H1 (cell line): ENCODE measurements around the gene RAB5A. TPM values are rescaled to one million over a fixed set of nuclear protein-coding genes. Genes with fewer than 3 reads are reported as not detected.

ENCODE experiments used
- CTCF ChIA-PET: fragments of 300-600 bp; sonication (Branson Sonifier 250); formaldehyde crosslinking; loops from one replicate; lab custom pipeline; 2021; ENCODE audit not compliant: partially characterized antibody; lab: Charles Lee
- POLR2A ChIA-PET: fragments of 300-600 bp; sonication (Branson Sonifier 250); formaldehyde crosslinking; loops from one replicate; lab custom pipeline; 2021; ENCODE audit warnings: inconsistent platforms; ENCODE audit not compliant: partially characterized antibody; lab: Charles Lee
- DNase-seq, 2 experiments: peaks; one replicate each; pipeline versions ENCODE4 v3.0.0 to v3.0.0-alpha.2; 2010 to 2022; ENCODE audit warnings: low spot score in 2 of 2, low read depth in 1 of 2, mixed read lengths in 1 of 2
- FAIRE-seq: peaks from 2 replicates; lab custom pipeline; 2011; peaks lifted over from hg19 to GRCh38; lab: Jason Lieb, UNC
- H2AFZ ChIP-seq: 2 replicates; pipeline ENCODE4 v1.8.1; 2012; ENCODE audit warnings: low read length, inconsistent platforms
- H2AK5ac ChIP-seq: 2 replicates; pipeline ENCODE4 v1.6.1; 2013; ENCODE audit warnings: low read depth, low read length
- H2BK120ac ChIP-seq: replicated peaks from 2 replicates; pipeline ENCODE3; 2013; ENCODE audit warnings: low read depth, low read length, inconsistent platforms
- H2BK12ac ChIP-seq: 2 replicates; pipeline ENCODE4 v1.6.1; 2013; ENCODE audit warnings: low read depth, low read length
- H2BK15ac ChIP-seq: 2 replicates; pipeline ENCODE4 v1.6.1; 2013; ENCODE audit warnings: low read length
- H2BK20ac ChIP-seq: 2 replicates; pipeline ENCODE4 v1.6.1; 2013; ENCODE audit warnings: low read length
- H2BK5ac ChIP-seq: 2 replicates; pipeline ENCODE4 v1.6.1; 2013; ENCODE audit warnings: low read depth, low read length
- H3K14ac ChIP-seq: 2 replicates; pipeline ENCODE4 v1.6.1; 2013; ENCODE audit warnings: inconsistent platforms; ENCODE audit not compliant: insufficient read length
- H3K18ac ChIP-seq: 2 replicates; pipeline ENCODE4 v1.6.1; 2013; ENCODE audit warnings: low read length; ENCODE audit errors: extremely low read depth
- H3K23ac ChIP-seq: 2 replicates; pipeline ENCODE4 v1.6.1; 2013; ENCODE audit warnings: inconsistent platforms; ENCODE audit not compliant: insufficient read length
- H3K23me2 ChIP-seq: 2 replicates; pipeline ENCODE4 v1.6.1; 2013; ENCODE audit warnings: low read depth, low read length
- H3K27ac ChIP-seq: 2 replicates; pipeline ENCODE4 v1.6.1; 2011; ENCODE audit warnings: low read depth, low read length, inconsistent platforms
- H3K27me3 ChIP-seq, 4 experiments: replicated peaks in 1 of 4; 1 replicate in 1 of 4; 2 replicates in 3 of 4; pipeline versions ENCODE4 v1.6.1 to v1.8.1; 2011 to 2013; ENCODE audit warnings: low read length in 3 of 4, mild to moderate bottlenecking in 3 of 4, inconsistent platforms in 2 of 4, mixed read lengths in 2 of 4, moderate library complexity in 1 of 4; ENCODE audit not compliant: control insufficient read depth in 3 of 4, insufficient read depth in 3 of 4; ENCODE audit errors: extremely low read depth in 1 of 4
- H3K36me3 ChIP-seq, 4 experiments: 2 replicates each; pipeline versions ENCODE4 v1.6.1 to v1.8.1; 2011 to 2013; ENCODE audit warnings: mild to moderate bottlenecking in 4 of 4, low read length in 3 of 4, moderate library complexity in 2 of 4, control low read depth in 1 of 4, inconsistent platforms in 1 of 4; ENCODE audit not compliant: insufficient read depth in 4 of 4, control insufficient read depth in 2 of 4
- H3K4ac ChIP-seq: replicated peaks from 2 replicates; pipeline ENCODE3; 2013; ENCODE audit warnings: low read length, low read depth, mixed read lengths, inconsistent platforms; ENCODE audit not compliant: insufficient read length
- H3K4me1 ChIP-seq, 4 experiments: replicated peaks in 1 of 4; 1 replicate in 1 of 4; 2 replicates in 3 of 4; pipeline versions ENCODE4 v1.6.1 to v1.8.1; 2011 to 2013; ENCODE audit warnings: low read length in 3 of 4, inconsistent platforms in 2 of 4, mixed read lengths in 1 of 4; ENCODE audit not compliant: insufficient read depth in 4 of 4, control insufficient read depth in 3 of 4
- H3K4me2 ChIP-seq, 2 experiments: 2 replicates each; pipeline versions ENCODE4 v1.6.1 to v1.8.1; 2011 to 2013; ENCODE audit warnings: low read depth in 2 of 2, low read length in 2 of 2, control low read depth in 1 of 2, inconsistent platforms in 1 of 2, mild to moderate bottlenecking in 1 of 2; ENCODE audit not compliant: insufficient read depth in 1 of 2
- H3K4me3 ChIP-seq, 4 experiments: fragments of 200-600, 300-600 bp in 1 of 4; sonication (generic), shearing (Covaris generic), sonication (Bioruptor Twin) in 1 of 4; 2 replicates each; pipeline versions ENCODE4 v1.5.1 to v1.8.1; 2011 to 2016; ENCODE audit warnings: low read length in 4 of 4, low read depth in 3 of 4, control low read depth in 2 of 4, inconsistent platforms in 2 of 4, mild to moderate bottlenecking in 2 of 4, mixed read lengths in 1 of 4, moderate library complexity in 1 of 4; ENCODE audit not compliant: insufficient read depth in 2 of 4; ENCODE audit errors: extremely low read depth in 1 of 4
- H3K56ac ChIP-seq: replicated peaks from 2 replicates; pipeline ENCODE3; 2013; ENCODE audit warnings: low read depth, mild to moderate bottlenecking, mixed read lengths, low read length, inconsistent platforms; ENCODE audit not compliant: insufficient read length
- H3K79me1 ChIP-seq: 2 replicates; pipeline ENCODE4 v1.6.1; 2013; ENCODE audit warnings: low read depth, low read length, control low read depth
- H3K79me2 ChIP-seq, 2 experiments: 2 replicates each; pipeline versions ENCODE4 v1.6.1 to v1.8.1; 2012 to 2013; ENCODE audit warnings: low read length in 2 of 2, mild to moderate bottlenecking in 2 of 2, inconsistent platforms in 1 of 2; ENCODE audit not compliant: insufficient read depth in 2 of 2, control insufficient read depth in 1 of 2
- H3K9ac ChIP-seq, 4 experiments: replicated peaks in 1 of 4; 1 replicate in 1 of 4; 2 replicates in 3 of 4; pipeline versions ENCODE4 v1.6.1 to v1.8.1; 2011 to 2013; ENCODE audit warnings: low read depth in 3 of 4, low read length in 3 of 4, control low read depth in 2 of 4, mild to moderate bottlenecking in 2 of 4, moderate library complexity in 2 of 4, inconsistent platforms in 1 of 4; ENCODE audit errors: extremely low read depth in 1 of 4
- H3K9me3 ChIP-seq, 2 experiments: 2 replicates each; pipeline versions ENCODE4 v1.6.1 to v1.8.1; 2012 to 2013; ENCODE audit warnings: mild to moderate bottlenecking in 2 of 2, moderate library complexity in 2 of 2, control low read depth in 1 of 2, inconsistent platforms in 1 of 2, low read depth in 1 of 2, low read length in 1 of 2, mixed read lengths in 1 of 2; ENCODE audit not compliant: insufficient read depth in 2 of 2
- H4K20me1 ChIP-seq, 2 experiments: replicated peaks in 1 of 2; 2 replicates each; pipeline versions ENCODE3 to v1.8.1; 2011 to 2013; ENCODE audit warnings: inconsistent platforms in 2 of 2, low read length in 2 of 2, mild to moderate bottlenecking in 1 of 2; ENCODE audit not compliant: insufficient read depth in 2 of 2, control insufficient read depth in 1 of 2
- H4K5ac ChIP-seq: 2 replicates; pipeline ENCODE4 v1.6.1; 2013; ENCODE audit warnings: low read length, low read depth, mixed read lengths, inconsistent platforms; ENCODE audit not compliant: insufficient read length
- H4K8ac ChIP-seq: 2 replicates; pipeline ENCODE4 v1.8.0; 2013; ENCODE audit warnings: mild to moderate bottlenecking, moderate library complexity, low read length, inconsistent platforms; ENCODE audit not compliant: insufficient read depth; ENCODE audit errors: extremely low read depth
- H4K91ac ChIP-seq: replicated peaks from 2 replicates; pipeline ENCODE3; 2013; ENCODE audit warnings: low read length, mixed read lengths, inconsistent platforms; ENCODE audit not compliant: insufficient read length
- BACH1 ChIP-seq: IDR thresholded peaks from 2 replicates; pipeline ENCODE4 v1.6.1; 2012; ENCODE audit warnings: low read length, improper control_type of control experiment
- CEBPB ChIP-seq: IDR thresholded peaks from 2 replicates; pipeline ENCODE4 v1.6.1; 2012; ENCODE audit warnings: low read depth, low read length
- CHD2 ChIP-seq: IDR thresholded peaks from 2 replicates; pipeline ENCODE4 v1.6.1; 2012; ENCODE audit warnings: low read length, improper control_type of control experiment
- CTBP2 ChIP-seq: IDR thresholded peaks from 2 replicates; pipeline ENCODE4 v1.7.0; 2011; ENCODE audit warnings: borderline replicate concordance, mild to moderate bottlenecking, moderate library complexity, mixed read lengths, low read length; ENCODE audit not compliant: insufficient read depth, insufficient read length
- CTCF ChIP-seq, 3 experiments: IDR thresholded peaks; 1 replicate in 2 of 3; 2 replicates in 1 of 3; pipeline versions ENCODE4 v1.5.1 to v1.6.1; 2011; ENCODE audit warnings: low read length in 3 of 3, mild to moderate bottlenecking in 3 of 3, inconsistent platforms in 2 of 3, low read depth in 1 of 3, moderate library complexity in 1 of 3; ENCODE audit not compliant: insufficient read depth in 1 of 3; ENCODE audit errors: control extremely low read depth in 1 of 3
- JUND ChIP-seq: IDR thresholded peaks from 2 replicates; pipeline ENCODE4 v1.6.1; 2011; ENCODE audit warnings: mild to moderate bottlenecking, improper control_type of control experiment, low read length
- RNF2 ChIP-seq: fragments of 200-900, 300-1000 bp; sonication (generic); IDR thresholded peaks from 2 replicates; pipeline ENCODE4 v1.7.1; 2016; ENCODE audit warnings: borderline replicate concordance, low read depth, mild to moderate bottlenecking, antibody characterized with exemption, low read length; ENCODE audit not compliant: poor library complexity, severe bottlenecking; ENCODE audit errors: missing control alignments
- SIN3A ChIP-seq, 2 experiments: IDR thresholded peaks in 1 of 2; conservative IDR thresholded peaks in 1 of 2; 2 replicates each; pipeline ENCODE4 v1.6.1; 2011 to 2012; ENCODE audit warnings: low read length in 2 of 2, improper control_type of control experiment in 1 of 2, low read depth in 1 of 2, mild to moderate bottlenecking in 1 of 2
- SP1 ChIP-seq: IDR thresholded peaks from 2 replicates; pipeline ENCODE4 v1.6.1; 2011; ENCODE audit warnings: low read depth, low read length
- SP2 ChIP-seq: IDR thresholded peaks from 2 replicates; pipeline ENCODE4 v1.6.1; 2012; ENCODE audit warnings: mild to moderate bottlenecking, low read length, inconsistent platforms
- WGBS, 2 experiments: shearing (Covaris generic) in 1 of 2; methylation state at CpG; one replicate each; pipeline versions ENCODE4 v1.1.6 to v1.1.7; 2013 to 2015; ENCODE audit warnings: low lambda C conversion rate in 2 of 2, mixed read lengths in 2 of 2, inconsistent platforms in 1 of 2, low coverage in 1 of 2, missing lambda C conversion rate in 1 of 2; ENCODE audit not compliant: insufficient replicate concordance in 2 of 2, insufficient coverage in 1 of 2, insufficient read length in 1 of 2; ENCODE audit errors: extremely low coverage in 1 of 2, missing lambda C conversion rate in 1 of 2; 5-methylcytosine and 5-hydroxymethylcytosine counted together
- polyA plus RNA-seq, 7 experiments: library from polyadenylated mRNA; depleted of rRNA in 3 of 7; stranded (reverse) in 5 of 7; unstranded in 2 of 7; fragments of >200 nt in 5 of 7; fragments of 200-250 nt in 2 of 7; gene quantifications; 1 replicate in 5 of 7; 2 replicates in 1 of 7; 4 replicates in 1 of 7; pipeline versions ENCODE4 v1.2.1 to v1.2.3, GENCODE V29; 2011 to 2013; ENCODE audit warnings: missing spikeins in 2 of 7, mixed read lengths in 2 of 7
- total RNA-seq: library from RNA; stranded (reverse); fragmentation: NEBNext Ultra II Directional; extraction: Animal tissue kit (Norgen Biotek cat#: 25700); gene quantifications from 2 replicates; pipeline ENCODE4 v1.2.1, GENCODE V29; 2021
- TF ChIP-seq, protein P1 (sequence below): IDR thresholded peaks from 2 replicates; pipeline ENCODE4 v1.6.1; 2012; ENCODE audit warnings: inconsistent platforms

Gene RAB5A
- total and polyA plus RNA-seq, 2 of the 8 experiments (the other 6 are each of a cell fraction or from before 2014, with no cell fraction given): 22.4 to 77.7 TPM

DNA sequence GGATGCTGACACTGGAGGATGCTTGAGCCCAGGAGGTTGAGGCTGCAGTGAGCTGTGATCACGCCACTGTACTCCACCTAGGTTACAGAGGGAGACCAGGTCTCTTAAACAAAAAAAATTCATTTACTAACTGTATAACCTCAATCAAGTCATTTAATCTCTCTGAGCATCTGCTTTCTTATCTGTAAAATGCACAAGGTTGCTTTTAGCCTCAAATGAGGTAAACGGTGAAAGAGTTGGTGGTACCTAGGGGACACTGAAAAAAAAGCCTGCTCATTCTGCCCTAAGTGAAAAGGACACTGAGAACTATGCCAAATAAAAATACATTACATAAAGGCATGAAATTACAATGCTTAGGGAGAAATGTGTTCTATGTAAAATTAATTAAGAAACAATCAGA, 61.7 kb downstream of the RAB5A start:
- H2BK12ac ChIP-seq: no peak overlapping the region
- H3K4me2 ChIP-seq: no peak overlapping the region
- no peak overlapping the region for H2AFZ ChIP-seq
- no peak overlapping the region for H2AK5ac ChIP-seq
- no peaks in the 10 kb centered on the region for H3K9me3 ChIP-seq
- H4K91ac ChIP-seq: no peak overlapping the region
- no peak overlapping the region for H2BK120ac ChIP-seq
- H3K27ac ChIP-seq: no peak overlapping the region
- 88% methylated on average over 2 of the region's 2 CpGs; no CpG with 5 or more reads in 1 of the 2 experiments for WGBS, 2 experiments
- H2BK5ac ChIP-seq: no peak overlapping the region
- H3K4me1 ChIP-seq: no peaks in the 10 kb centered on the region
- no peaks in the 10 kb centered on the region for H3K36me3 ChIP-seq
- H3K14ac ChIP-seq: no peak overlapping the region
- ChIA-PET CTCF (interaction anchor here (0.7 to 1.3 kb wide), 4 partner anchors 12 to 113 kb away, joined by 3 to 6 read pairs (median 4); no protein-coding TSS in a partner anchor), POLR2A (no interaction called here)
- no peak overlapping the region for H3K9ac ChIP-seq
- no peak overlapping the region for H4K5ac ChIP-seq
- no peak overlapping the region for H2BK20ac ChIP-seq
- no peak overlapping the region for H3K56ac ChIP-seq
- DNase-seq (no peak), FAIRE-seq (no peak)
- no peaks in the 10 kb centered on the region for H3K23me2 ChIP-seq
- no peaks in the 10 kb centered on the region for H4K20me1 ChIP-seq
- no peak overlapping the region for H2BK15ac ChIP-seq
- H4K8ac ChIP-seq: no peak overlapping the region
- no peaks in the 10 kb centered on the region for H3K79me2 ChIP-seq
- no peak overlapping the region for H3K4me3 ChIP-seq
- no peak overlapping the region for H3K4ac ChIP-seq
- H3K23ac ChIP-seq: no peak overlapping the region
- H3K27me3 ChIP-seq: no peaks in the 10 kb centered on the region
- no peak overlapping the region for H3K18ac ChIP-seq
- no peaks in the 10 kb centered on the region for H3K79me1 ChIP-seq
- TF ChIP-seq CHD2 (no peak), CTBP2 (no peak), SIN3A (conservative IDR thresholded peaks at IDR 0.05 in 1 of 2, IDR thresholded peaks at IDR 0.05 in 1 of 2; ENCODE audit: low read depth in 1 of 2, low read length in 2 of 2) (no peak), RNF2 (no peak), CTCF (IDR thresholded peaks at IDR 0.05; ENCODE audit: control extremely low read depth in 1 of 3, insufficient read depth in 1 of 3, low read depth in 1 of 3, low read length in 3 of 3) (no peak), BACH1 (no peak), SP2 (no peak), JUND (no peak), SP1 (no peak), CEBPB (no peak)
- TF ChIP-seq, protein P1, sequence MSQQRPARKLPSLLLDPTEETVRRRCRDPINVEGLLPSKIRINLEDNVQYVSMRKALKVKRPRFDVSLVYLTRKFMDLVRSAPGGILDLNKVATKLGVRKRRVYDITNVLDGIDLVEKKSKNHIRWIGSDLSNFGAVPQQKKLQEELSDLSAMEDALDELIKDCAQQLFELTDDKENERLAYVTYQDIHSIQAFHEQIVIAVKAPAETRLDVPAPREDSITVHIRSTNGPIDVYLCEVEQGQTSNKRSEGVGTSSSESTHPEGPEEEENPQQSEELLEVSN: no peak
